ENCODE results near the gene FANCL.
"Not testable (repeated sequence)": the region's sequence is repeated elsewhere in the genome, so short reads cannot be mapped to it uniquely, and the experiment has no call there.

DNA sequence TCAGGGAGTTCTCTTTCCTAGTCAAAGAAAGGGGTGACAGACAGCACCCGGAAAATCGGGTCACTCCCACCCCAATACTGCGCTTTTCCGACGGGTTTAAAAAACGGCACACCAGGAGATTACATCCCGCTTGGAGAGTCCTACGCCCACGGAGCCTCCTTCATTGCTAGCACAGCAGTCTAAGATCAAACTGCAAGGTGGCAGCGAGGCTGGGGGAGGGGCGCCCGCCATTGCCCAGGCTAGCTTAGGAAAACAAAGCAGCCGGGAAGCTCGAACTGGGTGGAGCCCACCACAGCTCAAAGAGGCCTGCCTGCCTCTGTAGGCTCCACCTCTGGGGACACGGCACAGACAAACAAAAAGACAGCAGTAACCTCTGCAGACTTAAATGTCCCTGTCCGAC, 69.3 kb downstream of the FANCL start:
- TF ChIP-seq, protein P1, sequence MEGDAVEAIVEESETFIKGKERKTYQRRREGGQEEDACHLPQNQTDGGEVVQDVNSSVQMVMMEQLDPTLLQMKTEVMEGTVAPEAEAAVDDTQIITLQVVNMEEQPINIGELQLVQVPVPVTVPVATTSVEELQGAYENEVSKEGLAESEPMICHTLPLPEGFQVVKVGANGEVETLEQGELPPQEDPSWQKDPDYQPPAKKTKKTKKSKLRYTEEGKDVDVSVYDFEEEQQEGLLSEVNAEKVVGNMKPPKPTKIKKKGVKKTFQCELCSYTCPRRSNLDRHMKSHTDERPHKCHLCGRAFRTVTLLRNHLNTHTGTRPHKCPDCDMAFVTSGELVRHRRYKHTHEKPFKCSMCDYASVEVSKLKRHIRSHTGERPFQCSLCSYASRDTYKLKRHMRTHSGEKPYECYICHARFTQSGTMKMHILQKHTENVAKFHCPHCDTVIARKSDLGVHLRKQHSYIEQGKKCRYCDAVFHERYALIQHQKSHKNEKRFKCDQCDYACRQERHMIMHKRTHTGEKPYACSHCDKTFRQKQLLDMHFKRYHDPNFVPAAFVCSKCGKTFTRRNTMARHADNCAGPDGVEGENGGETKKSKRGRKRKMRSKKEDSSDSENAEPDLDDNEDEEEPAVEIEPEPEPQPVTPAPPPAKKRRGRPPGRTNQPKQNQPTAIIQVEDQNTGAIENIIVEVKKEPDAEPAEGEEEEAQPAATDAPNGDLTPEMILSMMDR (IDR thresholded peaks at IDR 0.05): not testable (repeated sequence)
- not testable (repeated sequence) for TF ChIP-seq POLR2A (IDR thresholded peaks at IDR 0.05)
